ENCODE data around the gene DPM3. TPM values are rescaled to one million over a fixed set of nuclear protein-coding genes. Genes with fewer than 3 reads are reported as not detected.
"Not testable (repeated sequence)": the region's sequence is repeated elsewhere in the genome, so short reads cannot be mapped to it uniquely, and the experiment has no call there.

DPM3 gene, protein sequence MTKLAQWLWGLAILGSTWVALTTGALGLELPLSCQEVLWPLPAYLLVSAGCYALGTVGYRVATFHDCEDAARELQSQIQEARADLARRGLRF
- 10 to 100 TPM; 11.9 to 28.7 (median 18.8) TPM for polyA plus RNA-seq (ENCODE audit: insufficient read length in 10 of 10)
- long read RNA-seq, donor 1, transcript DPM3-202 (1 exons, 517 nt) = minor isoform, 9 of 28 reads
- long read RNA-seq, donor 1, transcript DPM3-203 (2 exons, 409 nt) = major isoform, 18 of 28 reads
- long read RNA-seq, donor 1, partial matches to known transcripts = 0 of 28 reads
- long read RNA-seq, donor 1, other reads (novel, unspliced or antisense) = 0 of 28 reads
- long read RNA-seq, donor 2, transcript DPM3-203 (2 exons, 409 nt) = major isoform, 13 of 18 reads
- long read RNA-seq, donor 2, partial matches to known transcripts = 0 of 18 reads
- long read RNA-seq, donor 2, other reads (novel, unspliced or antisense) = 0 of 18 reads
- long read RNA-seq, donor 3 = 0 reads
- long read RNA-seq, donor 4, transcript DPM3-202 (1 exons, 517 nt) = minor isoform, 7 of 19 reads
- long read RNA-seq, donor 4, transcript DPM3-203 (2 exons, 409 nt) = major isoform, 10 of 19 reads
- long read RNA-seq, donor 4, partial matches to known transcripts = 0 of 19 reads
- long read RNA-seq, donor 4, other reads (novel, unspliced or antisense) = 0 of 19 reads
- long read RNA-seq, donor 5, transcript DPM3-203 (2 exons, 409 nt) = major isoform, 22 of 38 reads
- long read RNA-seq, donor 5, transcript DPM3-202 (1 exons, 517 nt) = minor isoform, 12 of 38 reads
- long read RNA-seq, donor 5, partial matches to known transcripts = 0 of 38 reads
- long read RNA-seq, donor 5, other reads (novel, unspliced or antisense) = 0 of 38 reads
- long read RNA-seq, donor 6, transcript DPM3-203 (2 exons, 409 nt) = major isoform, 18 of 30 reads
- long read RNA-seq, donor 6, transcript DPM3-202 (1 exons, 517 nt) = minor isoform, 11 of 30 reads
- long read RNA-seq, donor 6, partial matches to known transcripts = 0 of 30 reads
- long read RNA-seq, donor 6, other reads (novel, unspliced or antisense) = 0 of 30 reads
- long read RNA-seq, donor 7, transcript DPM3-203 (2 exons, 409 nt) = minor isoform, 9 of 25 reads
- long read RNA-seq, donor 7, transcript DPM3-202 (1 exons, 517 nt) = major isoform, 13 of 25 reads
- long read RNA-seq, donor 7, partial matches to known transcripts = 0 of 25 reads
- long read RNA-seq, donor 7, other reads (novel, unspliced or antisense) = 0 of 25 reads
- long read RNA-seq, donor 8, transcript DPM3-203 (2 exons, 409 nt) = minor isoform, 9 of 24 reads
- long read RNA-seq, donor 8, transcript DPM3-202 (1 exons, 517 nt) = major isoform, 12 of 24 reads
- long read RNA-seq, donor 8, partial matches to known transcripts = 0 of 24 reads
- long read RNA-seq, donor 8, other reads (novel, unspliced or antisense) = 0 of 24 reads
- long read RNA-seq, donor 9 = 0 reads

DNA sequence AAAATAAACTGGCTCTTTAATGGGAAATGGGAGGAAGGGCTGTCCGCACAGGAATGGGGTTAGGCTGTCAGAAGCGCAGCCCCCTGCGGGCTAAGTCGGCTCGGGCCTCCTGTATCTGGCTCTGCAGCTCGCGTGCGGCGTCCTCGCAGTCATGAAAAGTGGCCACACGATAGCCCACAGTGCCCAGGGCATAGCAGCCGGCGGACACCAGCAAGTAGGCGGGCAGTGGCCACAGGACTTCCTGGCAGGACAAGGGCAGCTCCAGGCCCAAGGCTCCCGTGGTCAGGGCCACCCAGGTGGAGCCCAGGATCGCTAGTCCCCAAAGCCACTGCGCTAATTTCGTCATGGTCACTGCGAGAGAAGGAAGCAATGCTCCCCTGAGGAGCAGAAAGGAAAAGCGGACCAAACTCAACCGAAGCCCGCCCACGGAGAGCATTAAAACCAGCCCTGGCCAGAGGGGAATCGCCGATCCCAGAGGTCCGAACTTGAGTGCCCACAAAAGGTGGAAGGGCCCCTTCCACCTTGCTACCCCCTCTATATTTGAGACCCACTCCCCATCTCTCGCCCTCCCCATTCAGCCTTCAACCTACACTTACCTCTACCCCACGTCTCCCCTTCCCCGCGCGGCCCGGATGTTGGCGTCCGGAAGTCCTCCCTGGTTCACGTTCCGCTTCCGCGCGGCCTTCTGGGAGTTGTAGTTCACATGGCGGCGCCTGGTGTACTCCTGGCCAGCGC, at the start of gene DPM3:
Gene DPM3, minus strand, starts transcription at position 637 of the 735 bp plus-strand sequence. Its CDS starts 291 bp downstream, at position 346.
- peak; percentile 69 to 95 (median 91) for DNase-seq

DNA sequence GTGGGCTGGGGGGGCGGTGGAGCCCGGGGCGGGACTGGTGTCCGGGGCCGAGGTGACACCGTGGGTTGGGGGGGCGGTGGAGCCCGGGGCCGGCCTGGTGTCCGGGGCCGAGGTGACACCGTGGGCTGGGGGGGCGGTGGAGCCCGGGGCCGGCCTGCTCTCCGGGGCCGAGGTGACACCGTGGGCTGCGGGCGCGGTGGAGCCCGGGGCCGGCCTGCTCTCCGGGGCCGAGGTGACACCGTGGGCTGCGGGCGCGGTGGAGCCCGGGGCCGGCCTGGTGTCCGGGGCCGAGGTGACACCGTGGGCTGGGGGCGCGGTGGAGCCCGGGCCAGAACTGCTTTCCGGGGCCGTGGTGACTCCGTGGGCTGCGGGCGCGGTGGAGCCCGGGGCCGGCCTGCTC, 49.6 kb upstream of the DPM3 start:
- not testable (repeated sequence) for DNase-seq

DNA sequence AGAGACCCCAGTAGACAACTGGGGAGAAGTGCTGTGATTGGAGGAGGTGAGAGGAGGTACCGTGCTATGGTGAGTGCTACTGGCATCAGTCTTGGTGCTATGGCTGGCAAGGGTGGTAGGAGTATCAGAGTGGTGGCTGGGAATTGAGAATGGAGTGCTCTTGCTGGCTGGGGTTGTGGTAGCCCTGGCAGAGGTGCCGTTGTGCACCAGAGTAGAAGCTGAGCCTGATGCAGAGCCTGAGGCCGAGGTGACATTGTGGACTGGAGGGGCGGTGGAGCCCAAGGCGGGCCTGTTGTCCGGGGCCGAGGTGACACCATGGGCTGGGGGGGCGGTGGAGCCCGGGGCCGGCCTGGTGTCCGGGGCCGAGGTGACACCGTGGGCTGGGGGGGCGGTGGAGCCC, 47.9 kb upstream of the DPM3 start:
- DNase-seq = no peak

DNA sequence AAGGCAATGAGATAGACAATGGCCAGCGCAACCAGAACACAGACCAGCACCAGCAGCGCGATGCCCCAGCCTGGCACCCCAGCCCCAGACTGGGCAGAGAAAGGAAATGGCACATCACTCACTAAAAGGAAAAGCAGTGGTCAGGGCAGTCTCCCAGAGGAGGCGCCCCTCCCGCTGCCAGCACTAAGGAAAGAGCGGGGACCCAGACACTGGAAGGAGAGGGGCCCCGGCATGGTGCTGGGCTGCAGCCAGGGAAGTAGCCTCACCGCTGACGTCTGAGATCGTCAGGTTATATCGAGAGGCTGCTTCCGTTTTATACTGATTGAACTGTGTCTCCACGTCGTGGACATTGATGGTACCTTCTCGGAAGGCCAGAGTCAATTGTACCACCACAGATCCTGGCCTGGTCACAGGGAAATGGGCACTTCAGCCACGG, 47.1 kb upstream of the DPM3 start:
- DNase-seq = no peak

DNA sequence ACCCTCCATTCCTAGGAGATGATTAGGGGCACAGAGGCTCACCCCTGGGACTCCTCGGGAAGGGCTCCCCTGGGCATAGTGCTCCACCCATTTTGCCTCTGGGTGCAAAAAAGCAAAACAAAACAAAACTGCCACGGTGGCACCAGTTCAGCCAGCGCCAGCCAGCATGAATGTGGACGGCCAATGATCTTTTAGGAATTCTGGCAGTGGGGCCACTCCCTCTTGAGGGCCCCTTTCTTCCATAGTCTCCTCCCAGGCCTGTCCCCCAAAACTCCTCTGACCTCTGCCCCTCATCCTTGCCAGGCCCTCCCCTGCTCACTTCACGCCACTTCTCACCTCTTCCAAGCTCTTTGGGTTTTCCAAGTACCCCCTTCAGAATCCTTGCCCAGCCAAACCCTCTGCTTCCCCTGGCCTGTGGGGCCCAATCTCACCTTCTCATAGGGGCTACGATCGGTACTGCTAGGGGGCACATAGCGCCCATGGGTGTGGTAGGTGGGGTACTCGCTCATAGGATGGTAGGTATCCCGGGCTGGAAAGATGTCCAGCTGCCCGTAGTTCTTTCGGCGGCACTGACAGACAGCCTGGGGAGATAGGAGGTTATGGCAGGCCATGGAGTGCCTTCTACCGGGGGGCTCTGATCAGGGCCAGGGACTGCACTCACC, 46.6 kb upstream of the DPM3 start:
- DNase-seq = no peak

DNA sequence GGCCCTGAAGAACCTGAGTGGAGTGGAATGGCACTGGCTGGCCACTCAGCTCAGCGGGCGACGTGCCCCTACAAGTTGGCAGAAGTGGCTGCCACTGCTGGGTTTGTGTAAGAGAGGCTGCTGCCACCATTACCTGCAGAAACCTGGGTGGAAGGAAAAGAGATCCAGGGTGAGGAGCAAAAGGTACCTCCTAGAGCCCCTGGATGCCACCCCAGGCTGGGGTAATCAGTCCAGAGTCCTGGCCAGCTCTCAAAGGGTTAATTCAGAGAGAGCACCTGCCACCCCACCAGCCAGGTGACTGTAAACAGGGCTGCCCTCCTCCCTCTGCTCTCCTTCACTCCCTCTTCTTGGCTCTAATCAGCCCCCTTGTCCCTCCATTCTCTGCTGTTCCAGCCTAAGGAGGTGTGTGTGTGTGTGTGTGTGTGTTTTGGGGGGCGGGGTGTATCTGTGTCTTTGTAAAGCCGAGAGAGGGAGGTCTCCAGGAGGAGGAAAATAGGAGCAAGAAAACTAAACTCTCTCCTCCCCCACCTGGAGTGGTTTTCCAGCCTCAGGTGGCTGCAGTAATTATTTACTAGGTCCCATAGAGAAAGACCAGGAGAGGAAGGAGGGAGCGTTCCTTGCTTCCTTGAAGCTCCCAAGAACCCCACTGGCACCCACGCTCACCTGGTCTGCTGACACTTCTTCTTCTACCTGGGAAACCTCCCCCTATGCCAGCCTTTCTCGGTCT, 45.9 kb upstream of the DPM3 start:
- no peak for DNase-seq

DNA sequence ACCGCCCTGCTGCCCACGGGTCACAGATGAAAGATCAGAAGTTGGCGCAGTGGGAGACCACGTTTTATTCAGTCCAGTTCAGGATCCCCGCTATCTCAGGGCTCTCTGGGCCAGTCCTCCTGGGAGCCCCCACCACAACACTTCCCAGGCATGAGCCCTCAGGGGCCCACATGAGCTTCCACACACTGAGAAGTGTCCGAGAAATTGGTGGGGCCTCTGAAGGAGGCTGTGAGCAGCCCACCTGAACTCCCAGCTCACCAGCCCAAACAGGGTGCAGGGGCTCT, 45.4 kb upstream of the DPM3 start:
- DNase-seq = no peak

DNA sequence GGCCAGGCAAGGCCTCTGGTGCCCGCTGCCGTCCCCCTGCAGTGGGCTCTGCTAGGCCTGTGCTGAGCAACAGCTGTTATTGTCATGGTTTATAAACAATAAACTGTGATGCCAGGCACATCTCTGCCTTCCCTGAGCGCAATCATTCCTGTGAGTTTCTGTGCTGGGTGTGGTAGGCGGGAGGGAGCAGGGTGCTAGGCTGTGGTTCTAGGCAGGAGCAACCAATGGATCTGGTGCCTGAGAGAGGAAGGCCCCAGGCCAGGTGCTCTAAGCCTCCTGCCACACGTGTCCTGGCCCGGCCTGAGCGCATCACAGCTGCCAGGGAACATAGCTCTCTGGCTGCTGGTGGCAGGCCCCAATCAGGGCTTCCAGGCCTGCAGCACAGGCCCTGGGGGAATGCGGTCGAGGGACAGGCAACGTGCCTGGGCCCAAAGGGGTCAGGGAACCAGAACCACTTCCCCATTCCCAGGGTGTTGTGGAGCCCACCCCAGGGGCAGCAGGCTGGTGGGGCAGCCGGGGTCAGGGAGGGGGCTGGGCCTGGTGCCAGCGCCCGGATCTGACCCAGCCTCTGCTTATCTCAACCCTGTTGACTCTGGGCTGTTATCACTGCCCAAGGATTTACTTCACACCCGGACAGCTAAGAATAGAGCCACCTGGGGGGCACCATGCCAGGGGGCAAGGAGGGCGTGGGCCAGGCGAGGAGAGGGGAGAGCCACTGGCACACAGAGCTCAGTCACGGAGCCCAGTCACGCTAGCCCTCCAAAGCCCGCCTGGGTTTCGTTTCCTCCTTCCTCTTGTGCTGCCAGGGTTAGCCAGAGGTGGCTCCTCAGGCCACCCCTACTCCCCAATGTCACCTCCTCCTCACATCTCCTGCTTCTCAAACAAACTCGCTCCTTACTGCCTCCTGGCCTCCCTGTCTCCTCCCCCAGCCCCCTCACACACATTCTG, 44.8 kb upstream of the DPM3 start:
- DNase-seq = peak in 1 of 3 donors; percentile 60

DNA sequence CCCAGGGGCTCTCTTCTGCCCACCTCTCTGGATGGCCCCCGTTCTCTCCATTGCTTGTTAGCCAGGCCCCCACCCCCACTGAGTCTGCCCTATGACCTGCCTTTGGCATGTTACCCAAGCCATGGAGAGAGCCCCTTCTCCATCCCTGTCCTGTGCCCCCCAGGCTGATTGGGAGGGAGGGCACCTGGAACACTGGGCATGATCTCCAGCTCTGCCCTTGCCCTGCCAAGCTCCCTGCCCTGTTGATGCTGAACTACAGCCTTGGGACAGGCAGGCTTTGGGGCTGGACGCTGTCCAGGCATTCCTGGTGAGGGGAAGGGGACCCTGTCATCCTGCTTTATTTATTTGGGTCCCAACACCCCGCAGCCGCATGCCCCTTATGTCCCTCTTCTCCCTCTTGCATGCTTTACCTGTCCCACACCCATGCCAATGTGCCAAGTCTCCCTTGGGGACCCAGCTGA, 44.0 kb upstream of the DPM3 start:
- no peak for DNase-seq

DNA sequence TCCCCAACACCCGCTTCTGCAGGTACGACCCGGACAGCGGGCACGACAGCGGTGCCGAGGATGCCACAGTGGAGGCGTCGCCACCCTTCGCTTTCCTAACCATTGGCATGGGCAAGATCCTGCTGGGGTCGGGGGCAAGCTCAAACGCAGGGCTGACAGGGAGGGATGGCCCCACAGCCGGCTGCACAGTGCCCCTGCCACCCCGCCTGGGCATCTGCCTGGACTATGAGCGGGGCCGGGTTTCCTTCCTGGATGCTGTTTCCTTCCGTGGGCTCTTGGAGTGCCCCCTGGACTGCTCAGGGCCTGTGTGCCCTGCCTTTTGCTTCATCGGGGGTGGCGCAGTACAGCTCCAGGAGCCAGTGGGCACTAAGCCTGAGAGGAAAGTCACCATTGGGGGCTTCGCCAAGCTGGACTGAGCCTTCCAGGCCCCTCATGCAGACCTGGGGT, 43.5 kb upstream of the DPM3 start:
- DNase-seq = no peak

DNA sequence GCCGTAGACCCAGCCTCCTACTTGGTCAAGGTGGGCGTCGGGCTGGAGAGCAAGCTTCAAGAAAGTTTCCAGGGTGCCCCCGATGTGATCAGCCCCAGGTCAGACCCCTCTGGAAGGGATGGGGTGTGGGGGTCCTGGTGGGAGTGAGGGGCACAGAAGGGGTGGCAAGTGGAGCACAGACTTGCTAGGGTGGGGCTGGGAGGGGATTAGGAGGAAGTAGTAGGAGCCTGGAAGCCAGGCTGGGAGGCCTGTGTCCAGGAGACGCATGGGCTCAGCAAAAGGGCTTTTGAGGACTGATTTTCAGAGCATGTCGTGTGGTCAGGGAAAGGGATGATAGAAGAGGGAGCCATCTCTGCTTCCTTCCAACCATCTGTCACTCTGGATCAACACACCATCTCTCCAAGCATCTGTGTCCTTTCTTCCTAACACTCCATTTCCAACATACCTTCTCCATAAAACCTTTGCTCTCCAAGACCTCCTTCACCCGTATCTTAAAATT, 41.8 kb upstream of the DPM3 start:
- DNase-seq = no peak

DNA sequence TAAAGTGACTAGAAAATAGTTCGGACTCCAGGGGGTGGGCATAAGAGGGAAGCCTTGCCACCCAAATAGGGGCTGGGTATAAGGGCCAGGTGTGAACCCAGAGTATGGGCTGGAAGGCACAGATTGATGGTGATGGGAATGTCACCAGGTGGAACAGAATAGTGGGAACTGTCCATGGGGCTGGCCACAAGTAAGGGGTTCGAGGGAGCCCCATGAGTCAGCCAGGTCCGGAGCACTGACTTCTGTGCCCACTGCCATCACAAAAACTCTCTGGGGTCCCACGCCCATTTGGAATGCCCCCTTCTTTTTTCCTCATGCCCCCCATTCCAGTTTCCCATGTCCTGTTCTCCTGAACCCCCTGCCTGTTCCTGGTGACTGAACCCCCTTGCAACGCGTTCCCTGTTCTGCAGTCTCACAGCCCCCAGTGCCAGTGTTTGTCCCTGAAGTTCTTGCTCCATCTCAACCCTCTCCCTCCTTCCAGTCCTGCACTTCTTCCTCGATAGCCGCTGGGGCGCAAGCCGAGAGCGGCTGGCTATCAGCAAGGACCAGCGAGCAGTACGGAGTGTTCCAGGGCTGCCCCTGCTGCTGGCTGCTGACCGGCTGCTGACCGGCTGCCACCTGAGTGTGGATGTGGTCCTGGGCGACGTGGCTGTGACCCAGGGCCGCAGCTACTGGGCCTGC, 41.2 kb upstream of the DPM3 start:
- no peak for DNase-seq

DNA sequence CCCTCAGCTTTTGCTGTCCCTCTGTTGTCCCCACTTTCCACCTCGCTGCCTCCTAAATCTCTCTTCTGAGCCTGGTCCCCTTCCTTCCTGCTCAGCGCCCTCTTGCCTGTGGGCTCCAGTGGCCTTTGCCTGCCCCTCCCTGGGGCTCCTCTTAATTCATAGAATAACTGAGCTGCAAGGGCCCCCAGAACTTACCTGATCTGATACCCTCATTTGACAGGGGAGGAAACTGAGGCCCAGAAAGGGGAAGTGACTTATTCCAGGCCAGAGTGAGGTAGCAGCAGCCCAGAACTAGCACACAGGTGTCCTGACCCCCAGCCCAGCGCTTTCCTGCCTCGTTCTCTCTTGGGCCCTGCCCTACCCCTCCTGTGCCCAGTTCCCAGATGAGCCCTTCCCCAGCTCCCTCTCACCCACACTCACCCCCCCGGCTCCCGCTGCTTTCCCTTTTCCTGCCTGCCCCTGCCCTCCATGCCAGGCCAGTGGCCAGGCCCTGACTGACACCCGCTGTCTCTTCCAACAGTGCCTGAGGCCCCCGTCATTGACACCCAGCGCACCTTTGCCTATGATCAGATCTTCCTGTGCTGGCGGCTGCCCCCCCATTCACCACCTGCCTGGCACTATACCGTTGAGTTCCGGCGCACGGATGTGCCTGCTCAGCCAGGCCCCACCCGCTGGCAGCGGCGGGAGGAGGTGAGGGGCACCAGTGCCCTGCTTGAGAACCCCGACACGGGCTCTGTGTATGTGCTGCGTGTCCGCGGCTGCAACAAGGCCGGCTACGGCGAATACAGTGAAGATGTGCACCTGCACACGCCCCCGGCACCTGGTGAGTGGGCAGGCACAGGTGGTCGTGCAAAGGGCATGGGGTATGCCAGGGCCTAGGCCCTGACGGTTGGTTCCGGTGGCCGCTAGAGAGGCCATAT, 39.0 kb upstream of the DPM3 start:
- no peak for DNase-seq

DNA sequence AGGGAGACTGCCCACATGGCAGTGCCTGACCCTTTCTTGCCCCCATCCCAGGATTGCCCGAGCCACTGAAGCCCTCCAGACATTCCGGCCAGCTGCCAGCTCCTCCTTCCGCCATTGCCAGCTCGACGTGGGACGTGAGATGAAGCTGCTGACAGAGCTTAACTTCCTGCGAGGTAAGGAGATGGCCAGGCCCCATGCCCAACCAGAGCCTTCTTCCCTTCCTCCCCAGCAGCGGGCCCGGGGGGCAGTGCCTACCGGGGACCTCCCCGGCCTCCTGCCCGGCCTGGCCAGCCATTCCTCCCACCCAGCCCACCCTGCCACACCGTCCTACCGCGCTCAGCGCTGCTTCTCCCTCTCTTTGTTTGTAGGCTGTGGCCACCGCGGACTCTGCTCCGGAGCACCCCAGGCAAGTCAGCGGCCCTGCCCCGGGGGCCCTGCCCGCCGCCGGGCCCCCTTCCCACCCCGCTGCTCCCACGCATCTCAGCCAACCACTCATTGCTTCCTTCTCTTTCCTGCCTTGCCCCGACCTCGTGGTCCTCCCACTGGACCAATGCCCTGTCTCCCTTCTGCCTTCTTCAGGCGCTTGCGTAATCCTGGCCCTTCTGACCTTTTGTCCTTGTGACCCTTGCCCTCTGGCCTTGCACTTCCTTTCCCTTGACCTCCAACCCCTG, 38.2 kb upstream of the DPM3 start:
- no peak for DNase-seq

DNA sequence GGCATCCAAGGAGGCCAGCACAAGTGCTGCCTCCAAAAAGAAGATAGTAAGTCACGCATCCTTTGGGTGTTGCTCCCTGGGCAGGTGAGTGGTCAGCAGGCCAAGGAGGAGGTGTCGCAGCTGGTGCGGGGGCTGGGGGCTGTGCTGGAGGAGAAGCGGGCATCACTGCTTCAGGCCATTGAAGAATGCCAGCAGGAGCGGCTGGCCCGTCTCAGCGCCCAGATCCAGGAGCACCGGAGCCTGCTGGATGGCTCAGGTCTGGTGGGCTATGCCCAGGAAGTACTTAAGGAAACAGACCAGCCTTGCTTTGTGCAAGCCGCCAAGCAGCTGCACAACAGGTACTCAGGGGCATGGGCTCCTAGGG, 37.6 kb upstream of the DPM3 start:
- no peak for DNase-seq
